NOMO-1 treated with DMSO at 0.1 percent for 48 hours (cell line): ENCODE measurements around the gene NEURL1B.
"Not testable (repeated sequence)": the region's sequence is repeated elsewhere in the genome, so short reads cannot be mapped to it uniquely, and the experiment has no call there.

ENCODE experiments used
- DNase-seq: peaks from one replicate; lab custom pipeline; 2025; ENCODE audit not compliant: unreplicated experiment; lab: John Stamatoyannopoulos, UW

Gene NEURL1B

DNA sequence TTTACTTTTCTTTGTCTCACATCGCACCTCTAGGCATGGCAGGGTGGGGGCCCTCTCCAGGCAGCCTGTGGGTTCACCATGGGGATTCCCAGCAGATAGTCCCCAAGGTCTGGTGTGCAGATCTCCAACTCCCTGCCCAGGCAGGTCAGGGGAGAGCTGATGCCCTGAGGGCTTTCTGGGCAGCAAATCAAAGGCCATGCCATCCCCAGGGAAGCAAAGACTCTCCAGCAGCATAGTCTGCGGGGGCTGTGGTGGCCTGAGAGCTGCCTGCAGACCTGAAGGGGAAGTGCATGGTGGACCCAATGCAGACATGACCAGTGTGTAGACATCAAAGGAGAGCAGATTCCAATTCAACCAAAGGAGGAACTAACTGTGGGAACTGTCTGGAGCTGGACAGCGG, 7.7 kb downstream of the NEURL1B start:
- DNase-seq: no peak

DNA sequence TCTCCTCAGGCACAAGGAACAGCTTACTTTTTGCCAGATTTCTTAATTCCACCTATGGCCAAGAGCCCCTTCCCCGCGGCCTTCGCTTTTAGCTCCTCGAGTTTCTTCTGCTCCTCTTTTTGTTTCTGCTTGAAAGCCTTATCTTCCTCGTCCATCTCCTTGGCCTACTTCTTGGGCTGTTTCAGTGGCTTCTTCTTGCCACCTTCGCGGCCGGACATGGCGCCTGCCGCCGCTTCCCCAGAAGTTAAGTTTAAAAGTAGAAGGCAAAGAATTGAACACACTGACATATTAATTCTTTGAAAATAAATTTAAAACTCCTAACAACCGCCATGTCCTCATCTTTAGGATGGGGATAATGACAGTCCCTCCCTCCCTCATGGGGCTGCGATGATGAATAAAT, 15.4 kb downstream of the NEURL1B start:
- not testable (repeated sequence) for DNase-seq

DNA sequence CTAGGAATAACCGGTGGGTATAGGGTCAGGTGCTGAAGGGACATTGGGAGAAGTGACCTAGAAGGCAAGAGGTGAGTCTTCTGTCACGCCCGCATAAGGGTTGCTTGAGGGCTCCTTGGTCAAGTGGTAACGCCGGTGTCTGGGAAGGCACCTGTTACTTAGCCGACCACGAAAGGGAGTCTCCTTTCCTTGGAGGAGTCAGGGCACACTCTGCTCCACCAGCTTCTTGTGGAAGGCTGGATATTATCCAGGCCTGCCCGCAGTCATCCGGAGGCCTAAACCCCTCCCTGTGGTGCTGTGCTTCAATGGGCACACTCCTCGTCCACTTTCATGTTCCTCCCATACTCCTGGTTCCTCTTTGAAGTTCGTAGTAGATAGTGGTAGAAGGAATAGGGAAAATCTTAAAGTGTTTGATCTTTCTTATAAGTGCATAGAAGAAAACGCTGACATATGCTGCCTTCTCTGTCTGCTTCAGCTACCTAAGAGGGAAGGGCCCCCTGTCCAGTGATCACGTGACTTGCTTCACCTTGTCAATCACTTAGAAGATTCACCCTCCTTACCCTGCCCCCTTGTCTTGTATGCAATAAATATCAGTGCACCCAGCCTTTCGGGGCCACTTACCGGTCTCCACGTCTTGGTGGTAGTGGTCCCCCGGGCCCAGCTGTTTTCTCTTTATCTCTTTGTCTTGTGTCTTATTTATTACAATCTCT, 16.6 kb downstream of the NEURL1B start:
- not testable (repeated sequence) for DNase-seq

DNA sequence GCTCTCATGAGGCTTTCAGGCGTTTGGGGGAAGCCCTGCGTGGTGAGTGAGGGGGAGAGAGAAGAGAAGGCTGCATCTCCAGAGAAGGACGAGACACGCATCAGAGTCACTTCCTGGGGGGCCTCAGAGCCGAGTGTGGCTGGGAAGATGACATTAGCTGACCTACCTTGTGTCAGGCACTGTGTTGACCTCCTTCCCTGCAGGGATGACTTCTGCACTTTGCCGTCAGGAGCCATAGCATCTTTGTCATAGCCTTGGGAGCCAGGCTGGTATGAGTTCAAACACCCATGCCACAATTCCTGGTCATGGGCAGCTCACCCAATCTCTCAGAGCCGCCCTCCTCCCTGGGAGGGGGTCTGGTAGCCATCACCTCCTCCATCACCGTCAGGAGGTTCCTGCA, 17.3 kb downstream of the NEURL1B start:
- DNase-seq: no peak

DNA sequence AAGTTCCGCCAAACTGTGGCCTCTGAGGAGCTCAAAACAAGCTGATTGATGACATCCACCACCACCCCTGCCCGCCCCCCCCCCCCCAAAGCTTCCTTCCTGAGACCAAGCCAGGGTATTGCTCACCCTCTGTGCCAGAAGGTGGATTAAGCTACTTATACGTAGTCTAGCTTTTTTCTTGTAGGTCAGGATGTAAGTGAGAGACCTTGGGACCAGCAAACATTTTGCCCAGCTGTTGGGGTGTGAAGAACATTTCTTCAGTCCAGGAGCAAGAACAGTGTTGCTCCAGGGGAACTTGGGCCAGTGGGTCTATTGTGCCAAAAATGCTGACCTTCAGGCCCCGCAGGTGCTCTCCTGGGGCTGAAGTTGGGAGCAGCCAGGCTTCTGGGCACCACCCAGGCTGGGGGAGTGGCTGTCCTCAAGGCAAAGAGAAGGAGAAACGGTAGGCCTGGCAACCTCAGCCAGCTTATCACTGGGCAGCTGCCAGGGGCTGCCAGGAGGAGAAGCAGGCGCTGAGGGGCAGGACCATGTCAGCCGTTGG, 18.0 kb downstream of the NEURL1B start:
- no peak for DNase-seq

DNA sequence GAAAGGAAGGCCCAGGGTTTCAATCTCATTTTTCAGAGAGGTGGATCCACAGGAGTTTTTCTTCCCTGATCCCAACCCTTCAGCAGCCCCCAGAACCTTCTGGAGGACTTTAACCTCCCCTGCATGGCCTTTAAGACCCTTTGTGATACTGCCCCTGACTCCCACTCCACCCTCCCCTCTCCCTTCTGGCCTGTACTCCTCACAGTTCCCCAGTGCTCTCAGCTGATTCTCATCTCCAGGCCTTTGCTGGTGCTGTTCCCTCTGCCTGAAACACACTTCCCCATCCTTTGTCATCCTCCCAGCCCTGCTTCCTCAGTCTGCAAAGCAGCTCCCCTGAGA, 18.5 kb downstream of the NEURL1B start:
- DNase-seq: no peak

DNA sequence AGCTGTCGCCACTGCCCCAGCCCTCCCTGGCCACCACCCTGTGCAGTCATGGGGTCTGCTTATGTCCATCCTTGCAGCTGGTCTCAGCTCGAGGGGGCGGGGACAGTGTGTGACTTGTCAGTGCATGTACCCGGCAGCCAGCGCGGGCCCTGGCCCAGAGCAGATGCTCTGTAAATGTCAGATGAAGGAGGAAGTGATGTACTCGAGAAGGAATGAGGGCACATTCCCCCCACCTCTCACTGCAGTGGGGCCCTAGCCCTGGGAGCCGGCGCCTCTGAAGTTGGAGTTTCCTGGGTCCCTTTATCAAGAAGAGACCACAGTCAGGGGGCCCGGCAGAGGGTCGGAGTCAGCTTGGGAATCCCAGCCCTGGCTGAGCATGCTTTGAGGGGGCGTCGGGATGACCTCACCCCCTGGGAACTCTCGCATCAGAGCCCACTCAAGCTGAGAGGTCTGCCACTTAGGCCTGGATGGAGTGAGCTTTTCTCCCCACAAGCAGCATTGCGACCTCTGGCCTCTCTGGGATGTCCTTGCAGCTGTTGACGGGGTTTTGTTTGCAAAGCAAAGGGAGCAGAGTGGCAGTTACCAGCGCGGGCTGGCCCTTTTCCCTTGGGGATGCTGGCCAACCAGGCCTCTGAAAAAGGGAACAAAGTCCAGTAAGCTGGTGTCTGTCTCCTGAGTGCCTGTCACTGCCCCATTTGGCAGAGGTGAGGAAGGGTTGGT, 19.0 kb downstream of the NEURL1B start:
- no peak for DNase-seq

DNA sequence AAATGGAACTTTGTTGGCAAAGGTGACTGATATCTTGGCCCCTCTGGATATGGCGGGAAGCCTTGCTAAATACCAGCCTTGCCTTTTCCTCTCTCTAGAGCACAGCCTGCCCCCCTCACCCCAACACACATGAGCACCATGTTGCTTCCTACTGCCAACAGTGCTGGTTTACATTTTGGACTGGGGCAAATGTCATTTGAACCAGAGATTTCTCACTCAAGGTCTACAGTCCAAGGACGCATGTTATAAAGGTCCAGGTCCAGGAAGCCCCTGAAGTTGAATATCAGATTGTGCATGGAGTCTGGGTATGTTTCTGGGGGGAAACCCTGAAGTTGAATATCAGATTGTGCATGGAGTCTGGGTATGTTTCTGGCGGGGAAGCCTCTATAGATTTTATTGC, 19.9 kb downstream of the NEURL1B start:
- no peak for DNase-seq

DNA sequence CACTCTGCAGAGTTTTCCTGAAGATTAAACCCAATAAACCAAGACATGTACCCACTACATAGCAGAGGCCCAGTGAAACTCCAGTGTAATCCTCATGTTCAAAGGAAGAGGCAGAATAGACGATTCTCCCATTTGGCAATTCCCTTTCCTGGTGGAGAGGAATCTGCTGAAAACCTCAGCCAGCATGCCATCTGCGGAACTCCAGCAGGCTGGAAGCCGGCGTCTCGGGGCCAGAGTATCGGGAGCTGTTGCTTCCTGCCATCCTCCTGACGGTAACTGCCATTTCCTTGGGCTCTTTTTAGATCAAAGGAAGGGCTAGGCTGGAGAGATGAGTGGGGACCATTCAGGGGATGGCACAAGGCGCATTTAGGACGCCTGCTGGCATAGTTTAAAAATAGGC, 20.5 kb downstream of the NEURL1B start:
- DNase-seq: no peak

DNA sequence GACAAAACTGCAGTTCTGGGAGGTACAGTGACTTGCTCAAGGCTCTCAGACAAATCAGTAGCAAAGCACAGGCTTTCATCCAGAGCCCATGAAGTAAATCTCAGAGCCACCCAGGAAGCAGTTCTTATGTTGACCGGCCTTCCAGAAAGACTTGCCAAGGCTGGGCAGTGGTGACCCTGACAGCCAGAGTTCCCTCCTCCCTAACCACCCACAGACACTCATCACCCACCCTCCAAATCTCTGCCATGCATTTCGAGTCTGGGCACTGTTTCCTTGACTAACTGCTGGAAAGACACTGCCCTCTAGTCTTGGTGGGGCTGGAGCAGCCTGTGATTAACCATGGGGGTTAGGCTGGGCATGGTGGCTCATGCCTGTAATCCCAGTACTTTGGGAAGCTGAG, 21.5 kb downstream of the NEURL1B start:
- DNase-seq: no peak

DNA sequence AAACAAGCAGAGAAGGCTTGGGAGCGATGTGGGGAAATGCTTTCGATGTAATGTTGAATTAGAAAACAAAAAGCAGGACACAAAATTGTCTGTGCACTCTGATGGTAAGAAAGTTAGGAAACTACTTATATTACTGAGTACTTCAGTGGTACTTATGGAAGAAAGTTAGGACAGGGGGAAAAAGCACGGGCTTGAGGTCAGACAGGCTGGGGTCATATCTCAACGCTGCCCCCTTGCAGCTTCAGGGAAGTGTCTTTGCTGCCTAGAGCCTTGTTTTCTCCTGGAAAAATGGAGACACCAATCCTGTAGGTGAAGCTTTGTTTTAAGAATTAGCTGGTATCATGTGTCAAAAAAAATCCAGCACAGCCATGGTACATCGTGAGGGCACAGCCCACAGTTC, 23.0 kb downstream of the NEURL1B start:
- no peak for DNase-seq

DNA sequence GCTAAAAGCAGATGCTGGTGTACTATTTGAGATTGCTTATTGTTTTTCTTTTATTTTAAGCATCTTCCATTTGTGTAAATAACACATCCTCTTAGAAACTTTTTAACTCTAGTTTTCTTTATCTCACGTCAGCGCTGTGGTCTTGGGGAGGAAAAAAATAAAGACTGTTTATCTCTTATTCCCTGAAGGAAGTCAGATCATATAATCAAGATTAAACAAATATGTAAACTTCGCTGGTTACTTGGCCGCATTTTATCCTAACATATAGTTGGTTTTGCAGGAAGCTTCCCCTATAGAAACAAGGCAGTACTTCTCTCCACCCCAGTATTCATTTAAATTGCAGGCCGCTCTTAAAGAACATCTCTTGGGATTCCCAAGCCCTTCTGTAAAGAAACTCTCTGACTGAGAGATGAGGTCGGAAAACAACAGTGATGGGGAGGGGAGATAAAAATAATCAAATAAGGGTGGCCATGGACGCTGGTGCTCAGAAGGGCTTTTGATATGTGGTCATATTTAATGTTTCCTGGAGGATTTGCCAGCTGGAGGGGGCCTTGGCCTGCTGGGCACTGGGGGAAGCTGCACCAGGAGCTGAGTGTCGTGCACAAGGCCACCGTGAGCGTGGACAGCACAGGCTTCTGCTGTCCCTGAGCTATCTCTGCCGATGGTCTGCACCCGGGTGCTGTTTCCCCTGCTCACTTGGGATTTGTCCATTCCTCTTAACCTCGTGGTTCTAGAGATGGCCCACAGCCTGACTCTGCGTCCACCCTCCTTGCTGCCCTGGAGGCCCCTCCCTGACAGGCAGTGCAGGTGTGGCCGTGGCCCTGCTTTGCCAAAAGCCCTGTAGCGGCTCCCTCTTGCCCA, 23.8 kb downstream of the NEURL1B start:
- DNase-seq: no peak

DNA sequence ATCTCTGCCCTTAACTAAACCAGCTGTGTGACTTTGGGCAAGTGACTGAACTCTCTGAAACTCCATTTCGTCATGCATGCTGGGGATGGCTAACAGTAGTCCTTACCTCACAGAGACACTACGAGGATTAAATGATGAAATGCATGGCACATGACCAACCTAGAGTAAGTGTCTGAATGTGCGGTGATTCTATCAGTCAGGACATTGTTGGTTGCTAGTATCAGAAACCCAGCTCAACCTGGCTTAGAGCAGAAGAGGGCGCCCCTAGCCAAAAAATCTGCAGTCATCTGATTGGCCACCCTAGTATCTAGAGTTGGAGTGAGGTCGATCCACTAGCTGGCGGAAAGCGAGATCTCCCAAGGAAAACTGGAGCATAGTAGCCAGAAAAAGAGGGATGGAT, 25.2 kb downstream of the NEURL1B start:
- DNase-seq: no peak

DNA sequence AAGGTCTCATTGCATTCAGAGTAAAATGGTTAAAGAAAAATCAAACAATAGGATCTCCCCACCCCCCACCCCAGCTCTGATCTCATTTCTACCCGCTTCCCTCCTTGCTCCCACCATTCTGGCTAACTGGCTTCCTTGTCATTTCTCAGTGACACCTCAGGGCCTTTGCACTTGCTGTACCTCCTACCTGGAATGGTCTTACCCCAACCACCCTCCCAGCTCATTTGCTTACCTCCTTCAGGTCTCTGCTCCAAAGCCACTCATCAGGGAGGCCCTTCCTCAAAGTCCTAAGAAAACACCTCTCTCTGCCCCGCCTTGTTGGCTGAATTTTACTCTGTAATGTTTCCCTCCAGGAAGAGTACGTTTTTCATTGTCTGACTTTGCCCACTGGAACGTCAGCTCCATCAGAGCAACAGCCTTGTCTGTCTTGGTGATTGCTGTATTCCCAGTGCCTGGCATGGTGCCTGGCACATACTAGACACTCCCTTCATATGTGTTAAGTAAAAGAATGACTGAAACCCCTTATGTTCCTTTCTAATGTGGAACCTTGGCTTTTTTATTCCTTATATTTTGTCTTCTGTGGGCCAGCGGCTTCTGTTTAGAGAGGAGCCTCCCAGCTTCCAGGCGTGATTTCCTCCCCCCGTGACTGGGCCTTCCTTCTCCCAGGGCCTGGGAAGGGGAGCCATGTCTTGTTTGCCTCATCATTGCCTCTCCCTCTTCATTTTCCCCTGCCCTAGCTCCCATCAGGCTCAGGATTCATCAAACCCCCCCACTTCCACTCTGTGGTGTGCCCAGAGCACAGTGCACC, 26.9 kb downstream of the NEURL1B start:
- DNase-seq: no peak

DNA sequence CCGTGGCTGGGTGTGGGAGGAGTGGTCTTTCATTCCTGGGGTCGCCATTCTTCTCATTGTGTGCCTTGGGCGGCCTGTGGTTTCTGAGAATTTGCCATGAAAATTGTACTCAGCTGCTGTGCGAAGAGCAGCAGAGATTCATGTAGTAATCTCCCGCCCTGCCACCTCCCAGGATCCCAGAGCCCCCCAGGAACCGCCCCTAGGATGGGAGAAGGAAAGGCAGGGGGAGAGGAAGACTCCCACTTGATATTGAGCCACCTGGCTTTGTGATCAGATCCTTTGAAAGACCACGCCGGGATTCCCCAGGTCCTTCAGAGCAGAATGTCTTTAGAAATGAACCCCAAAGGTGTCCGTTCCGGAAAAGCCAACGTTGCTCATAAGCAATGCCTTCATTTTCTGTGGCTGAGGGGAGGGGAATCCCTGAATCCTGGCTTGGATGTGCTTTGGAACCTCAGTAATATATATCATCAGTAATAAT, 27.6 kb downstream of the NEURL1B start:
- DNase-seq: no peak

DNA sequence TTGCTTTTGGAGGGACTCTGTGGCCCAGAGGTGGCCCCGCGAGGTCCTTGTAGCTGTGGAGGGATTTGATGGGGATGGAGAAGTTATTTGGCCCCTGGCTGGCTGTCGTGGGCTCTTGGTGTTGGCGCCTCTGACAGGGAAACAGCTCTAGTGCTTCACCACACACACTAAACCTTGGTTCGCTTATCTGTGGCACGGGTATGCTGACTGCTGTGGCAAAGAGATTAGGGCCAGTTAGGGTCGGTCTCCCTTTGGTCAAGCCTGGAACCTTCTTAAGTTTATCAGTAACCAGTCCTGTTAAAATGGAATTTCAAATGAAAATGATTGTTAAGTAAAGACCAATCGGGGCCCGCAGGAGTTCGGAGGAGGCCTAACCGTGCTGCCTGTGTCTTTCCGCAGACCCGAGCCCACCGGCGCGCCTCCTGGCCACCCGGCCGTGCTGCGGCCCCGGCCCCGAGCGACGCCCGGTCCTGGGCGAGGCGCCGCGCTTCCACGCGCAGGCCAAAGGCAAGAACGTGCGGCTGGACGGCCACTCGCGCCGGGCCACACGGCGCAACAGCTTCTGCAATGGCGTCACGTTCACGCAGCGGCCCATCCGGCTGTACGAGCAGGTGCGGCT, 28.4 kb downstream of the NEURL1B start:
- DNase-seq: no peak

DNA sequence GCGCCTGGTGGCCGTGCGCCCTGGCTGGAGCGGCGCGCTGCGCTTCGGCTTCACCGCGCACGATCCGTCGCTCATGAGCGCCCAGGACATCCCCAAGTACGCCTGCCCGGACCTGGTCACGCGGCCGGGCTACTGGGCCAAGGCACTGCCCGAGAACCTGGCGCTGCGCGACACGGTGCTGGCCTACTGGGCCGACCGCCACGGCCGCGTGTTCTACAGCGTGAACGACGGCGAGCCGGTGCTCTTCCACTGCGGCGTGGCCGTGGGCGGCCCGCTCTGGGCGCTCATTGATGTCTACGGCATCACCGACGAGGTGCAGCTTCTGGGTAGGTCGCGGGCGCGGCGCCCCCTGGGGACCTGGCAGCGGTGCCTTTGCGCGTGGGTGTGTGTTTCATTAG, 28.9 kb downstream of the NEURL1B start:
- no peak for DNase-seq

DNA sequence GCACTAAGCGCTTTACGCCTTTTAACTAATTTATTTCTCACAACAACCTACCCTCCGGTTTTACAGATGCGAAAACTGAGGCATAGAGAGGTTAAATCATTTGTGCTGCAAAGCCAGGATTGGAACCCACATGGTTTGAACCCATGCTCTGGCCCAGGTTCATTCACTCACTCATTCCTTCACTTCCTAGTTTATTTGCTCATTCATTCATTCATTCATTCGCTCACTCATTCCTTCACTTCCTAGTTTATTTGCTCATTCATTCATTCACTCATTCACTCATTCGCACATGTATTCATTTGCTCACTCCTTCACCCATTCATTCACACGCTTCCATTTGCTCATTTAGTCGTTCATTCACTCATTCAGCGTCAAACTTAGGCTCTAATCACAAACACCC, 29.4 kb downstream of the NEURL1B start:
- no peak for DNase-seq

DNA sequence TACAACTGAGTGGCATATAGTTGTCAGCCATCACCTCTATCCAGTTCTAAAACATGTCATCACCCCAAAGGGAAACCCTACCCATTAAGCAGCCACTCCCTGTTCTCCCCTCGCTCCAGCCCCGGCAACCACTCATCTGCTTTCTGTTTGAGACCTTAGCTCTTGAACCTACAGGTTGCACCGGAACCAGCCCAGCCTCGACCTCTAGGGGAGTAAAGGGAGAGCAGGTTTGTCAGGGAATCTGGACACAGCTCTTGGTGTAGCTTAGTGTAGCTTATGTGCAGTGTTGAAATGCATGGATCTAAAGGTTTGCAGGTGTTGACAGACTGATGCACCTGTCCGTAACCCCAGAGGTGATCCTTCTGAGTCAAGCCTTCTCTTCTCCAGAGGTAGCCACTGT, 30.0 kb downstream of the NEURL1B start:
- no peak for DNase-seq

DNA sequence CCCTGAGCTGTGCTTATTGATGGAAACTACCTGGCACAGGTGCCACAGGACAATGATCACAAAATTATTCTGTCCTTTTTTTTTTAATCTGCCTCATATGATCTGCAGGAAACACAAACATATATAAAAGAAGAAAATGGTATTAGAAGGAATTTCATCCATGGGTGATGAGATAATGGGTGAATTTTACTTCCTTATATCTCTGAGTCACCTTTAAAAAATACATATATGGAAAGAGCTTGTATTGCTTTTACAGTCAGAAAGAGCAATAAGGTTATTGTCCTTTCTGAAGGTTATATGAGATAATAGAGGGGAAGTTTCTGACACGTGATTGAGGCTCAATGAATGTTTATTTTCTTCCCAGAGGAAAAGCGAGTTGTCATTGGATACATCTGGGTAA, 31.6 kb downstream of the NEURL1B start:
- DNase-seq: no peak
